ENCODE data around the gene RINL.

- TF ChIP-seq POLR2A (IDR thresholded peaks at IDR 0.05; ENCODE audit: low read length) = no peak
- TF ChIP-seq GATA1 (IDR thresholded peaks at IDR 0.05; ENCODE audit: low read depth, low read length) = no peak
Measured at GRCh38 chr19:38880882-38881609, 3.0 kb upstream of the RINL start.
